IMR-90 (cell line): ENCODE measurements around the gene A1BG. TPM values are rescaled to one million over a fixed set of nuclear protein-coding genes. Genes with fewer than 3 reads are reported as not detected.

Source experiments
- ATAC-seq: fragments of 200-7000 bp; cut with Tn5 transposase; 2 replicates; pipeline ENCODE4 v1.9.1; 2020; ENCODE audit warnings: low read depth, mild to moderate bottlenecking, moderate library complexity
- BruUV-seq: library from RNA; stranded (reverse); fragments of 400-500 nt; replicated peaks from 2 replicates; lab custom pipeline; 2021; lab: Mats Ljungman, UMichigan
- CTCF ChIA-PET: fragments of 300-600 bp; formaldehyde crosslinking; extraction: SDS; loops from one replicate; lab custom pipeline; 2021; ENCODE audit warnings: antibody characterized with exemption; lab: Yijun Ruan, JAX
- POLR2A ChIA-PET: fragments of 300-600 bp; sonication (Branson Sonifier 250); formaldehyde crosslinking; loops from one replicate; lab custom pipeline; 2022; ENCODE audit warnings: antibody characterized with exemption; ENCODE audit not compliant: unreplicated experiment; lab: Charles Lee
- DNase-seq: peaks from one replicate; pipeline ENCODE4 v3.0.0; 2013
- H2AFZ ChIP-seq: replicated peaks from 2 replicates; pipeline ENCODE3; 2013; ENCODE audit warnings: low read length, mild to moderate bottlenecking; ENCODE audit not compliant: poor library complexity
- H2AK5ac ChIP-seq: 2 replicates; pipeline ENCODE4 v1.6.1; 2013; ENCODE audit warnings: low read depth, low read length, inconsistent platforms
- H2AK9ac ChIP-seq: replicated peaks from 2 replicates; pipeline ENCODE3; 2013; ENCODE audit warnings: mild to moderate bottlenecking, low read depth, low read length, moderate library complexity; ENCODE audit not compliant: poor library complexity
- H2BK120ac ChIP-seq: 2 replicates; pipeline ENCODE4 v1.6.1; 2013; ENCODE audit warnings: low read depth, low read length, inconsistent platforms
- H2BK15ac ChIP-seq: 3 replicates; pipeline ENCODE4 v1.6.1; 2013; ENCODE audit warnings: low read depth, low read length, inconsistent platforms
- H2BK20ac ChIP-seq: 2 replicates; pipeline ENCODE4 v1.6.1; 2013; ENCODE audit warnings: low read depth, mild to moderate bottlenecking, inconsistent platforms, low read length, moderate library complexity
- H2BK5ac ChIP-seq: 2 replicates; pipeline ENCODE4 v1.6.1; 2013; ENCODE audit warnings: mild to moderate bottlenecking, low read depth, low read length, inconsistent platforms; ENCODE audit not compliant: poor library complexity, severe bottlenecking
- H3K14ac ChIP-seq: replicated peaks from 2 replicates; pipeline ENCODE4 v1.6.1; 2013; ENCODE audit warnings: low read depth, low read length, inconsistent platforms
- H3K18ac ChIP-seq: 2 replicates; pipeline ENCODE4 v1.6.1; 2013; ENCODE audit warnings: low read depth, low read length, control low read depth
- H3K23ac ChIP-seq: 2 replicates; pipeline ENCODE4 v1.6.1; 2013; ENCODE audit warnings: low read depth, low read length, inconsistent platforms
- H3K27ac ChIP-seq: 2 replicates; pipeline ENCODE4 v1.5.1; 2013; ENCODE audit warnings: mild to moderate bottlenecking, control low read depth, low read length; ENCODE audit not compliant: insufficient read depth
- H3K27me3 ChIP-seq: 2 replicates; pipeline ENCODE4 v1.6.1; 2013; ENCODE audit warnings: low read length; ENCODE audit not compliant: control insufficient read depth, insufficient read depth
- H3K36me3 ChIP-seq: 2 replicates; pipeline ENCODE4 v1.6.1; 2013; ENCODE audit warnings: low read length, mixed read lengths; ENCODE audit not compliant: control insufficient read depth, insufficient read depth
- H3K4ac ChIP-seq: 2 replicates; pipeline ENCODE4 v1.6.1; 2013; ENCODE audit warnings: low read depth, low read length, inconsistent platforms
- H3K4me1 ChIP-seq: 2 replicates; pipeline ENCODE4 v1.6.1; 2013; ENCODE audit warnings: low read length, mixed read lengths; ENCODE audit not compliant: control insufficient read depth, insufficient read depth
- H3K4me2 ChIP-seq: 2 replicates; pipeline ENCODE4 v1.6.1; 2013; ENCODE audit warnings: low read depth, mild to moderate bottlenecking, control low read depth, low read length, moderate library complexity
- H3K4me3 ChIP-seq: 2 replicates; pipeline ENCODE4 v1.5.1; 2013; ENCODE audit warnings: low read depth, mild to moderate bottlenecking, control low read depth, low read length, moderate library complexity; ENCODE audit not compliant: insufficient read depth
- H3K56ac ChIP-seq: 2 replicates; pipeline ENCODE4 v1.6.1; 2013; ENCODE audit warnings: low read length, inconsistent platforms; ENCODE audit not compliant: insufficient read depth; ENCODE audit errors: extremely low read depth
- H3K79me1 ChIP-seq, 2 experiments: 2 replicates each; pipeline ENCODE4 v1.6.1; 2013; ENCODE audit warnings: low read length in 2 of 2, inconsistent platforms in 1 of 2, low read depth in 1 of 2
- H3K9ac ChIP-seq: 2 replicates; pipeline ENCODE4 v1.6.1; 2013; ENCODE audit warnings: low read depth, low read length, control low read depth
- H3K9me1 ChIP-seq: 2 replicates; pipeline ENCODE4 v1.6.1; 2013; ENCODE audit warnings: low read length, inconsistent platforms; ENCODE audit not compliant: insufficient read depth
- H3K9me3 ChIP-seq: 2 replicates; pipeline ENCODE4 v1.6.1; 2013; ENCODE audit warnings: low read length; ENCODE audit not compliant: control insufficient read depth, insufficient read depth
- H4K20me1 ChIP-seq: 2 replicates; pipeline ENCODE4 v1.6.1; 2013; ENCODE audit warnings: low read length, inconsistent platforms; ENCODE audit not compliant: insufficient read depth
- H4K5ac ChIP-seq: 2 replicates; pipeline ENCODE4 v1.6.1; 2013; ENCODE audit warnings: mild to moderate bottlenecking, low read depth, low read length, control low read depth
- H4K8ac ChIP-seq, 2 experiments: 2 replicates each; pipeline ENCODE4 v1.6.1; 2013; ENCODE audit warnings: low read depth in 2 of 2, low read length in 2 of 2, control low read depth in 1 of 2, inconsistent platforms in 1 of 2
- H4K91ac ChIP-seq: 2 replicates; pipeline ENCODE4 v1.6.1; 2013; ENCODE audit warnings: low read depth, low read length, inconsistent platforms; ENCODE audit not compliant: insufficient read depth
- BHLHE40 ChIP-seq: fragments of 150-350 bp; IDR thresholded peaks from 2 replicates; pipeline ENCODE4 v1.6.1; 2016; ENCODE audit warnings: mild to moderate bottlenecking, low read depth, low read length
- CEBPB ChIP-seq: IDR thresholded peaks from 2 replicates; pipeline ENCODE4 v1.6.1; 2012; ENCODE audit warnings: low read depth, low read length, improper control_type of control experiment
- CHD1 ChIP-seq: IDR thresholded peaks from 2 replicates; pipeline ENCODE4 v1.6.1; 2012; ENCODE audit warnings: low read depth, low read length, improper control_type of control experiment
- CTCF ChIP-seq: conservative IDR thresholded peaks from 2 replicates; pipeline ENCODE4 v1.5.1; 2012; ENCODE audit warnings: mild to moderate bottlenecking, low read depth, low read length, improper control_type of control experiment
- FOS ChIP-seq: fragments of 150-350 bp; IDR thresholded peaks from 2 replicates; pipeline ENCODE4 v1.6.1; 2016; ENCODE audit warnings: low read depth, low read length
- MAFK ChIP-seq: IDR thresholded peaks from 2 replicates; pipeline ENCODE4 v1.6.1; 2012; ENCODE audit warnings: low read depth, low read length, improper control_type of control experiment
- MAZ ChIP-seq: IDR thresholded peaks from 2 replicates; pipeline ENCODE4 v1.6.1; 2012; ENCODE audit warnings: low read depth, mild to moderate bottlenecking, low read length, improper control_type of control experiment, moderate library complexity, borderline replicate concordance
- MXI1 ChIP-seq: IDR thresholded peaks from 2 replicates; pipeline ENCODE4 v1.6.1; 2012; ENCODE audit warnings: low read depth, mild to moderate bottlenecking, low read length, moderate library complexity, borderline replicate concordance
- NFE2L2 ChIP-seq: fragments of 150-350 bp; IDR thresholded peaks from 2 replicates; pipeline ENCODE4 v1.6.1; 2016; ENCODE audit warnings: low read depth, mild to moderate bottlenecking, low read length
- POLR2A ChIP-seq: IDR thresholded peaks from 2 replicates; pipeline ENCODE4 v1.6.1; 2012; ENCODE audit warnings: mild to moderate bottlenecking, low read depth, low read length
- RAD21 ChIP-seq: IDR thresholded peaks from 2 replicates; pipeline ENCODE4 v1.6.1; 2012; ENCODE audit warnings: low read length, improper control_type of control experiment
- RCOR1 ChIP-seq: IDR thresholded peaks from 2 replicates; pipeline ENCODE4 v1.6.1; 2012; ENCODE audit warnings: mild to moderate bottlenecking, low read length, improper control_type of control experiment; ENCODE audit not compliant: insufficient replicate concordance
- RFX5 ChIP-seq: IDR thresholded peaks from 2 replicates; pipeline ENCODE4 v1.8.0; 2012; ENCODE audit warnings: low read depth, mild to moderate bottlenecking, low read length, moderate library complexity
- SMC3 ChIP-seq: fragments of 150-350 bp; IDR thresholded peaks from 2 replicates; pipeline ENCODE4 v1.6.1; 2016; ENCODE audit warnings: low read depth, mild to moderate bottlenecking, antibody characterized with exemption, low read length, moderate library complexity
- WGBS, 2 experiments: methylation state at CpG; one replicate each; pipeline versions ENCODE4 v1.1.5 to v1.1.7; 2013; ENCODE audit warnings: missing lambda C conversion rate in 2 of 2; ENCODE audit not compliant: insufficient read length in 1 of 2; ENCODE audit errors: extremely low coverage in 2 of 2; 5-methylcytosine and 5-hydroxymethylcytosine counted together
- dilution Hi-C: fragments of 300-500 bp; cut with HindIII; formaldehyde crosslinking; loops from one replicate; pipeline ENCODE4 v1.14.3; 2018; ENCODE audit warnings: low sequenced_read_pairs; ENCODE audit not compliant: unreplicated experiment
- in situ Hi-C: fragments of 300-500 bp; cut with MboI; formaldehyde crosslinking; loops from 3 replicates; pipeline ENCODE4 v1.14.3; 2019; ENCODE audit warnings: low sequenced_read_pairs, inconsistent platforms, mixed read lengths
- intact Hi-C: fragments of 100-400 bp; cut with micrococcal nuclease; formaldehyde crosslinking; loops from 2 replicates; pipeline ENCODE4 v1.10.0; 2022
- polyA plus RNA-seq, 3 experiments: library from polyadenylated mRNA; depleted of rRNA; stranded (reverse); fragments of >200 nt; gene quantifications; 2 replicates each; pipeline ENCODE4 v1.2.3, GENCODE V29; 2012; ENCODE audit warnings: low replicate concordance in 1 of 3
- total RNA-seq: library from RNA; depleted of rRNA; stranded (reverse); fragments of >200 nt; gene quantifications from 2 replicates; pipeline ENCODE4 v1.2.3, GENCODE V29; 2012
- TF ChIP-seq, protein P1 (sequence below): fragments of 150-350 bp; IDR thresholded peaks from 2 replicates; pipeline ENCODE4 v1.6.1; 2017; ENCODE audit warnings: mild to moderate bottlenecking, antibody characterized with exemption, low read length, low read depth
- TF ChIP-seq, protein P2 (sequence below): fragments of 150-350 bp; IDR thresholded peaks from 2 replicates; pipeline ENCODE4 v1.6.1; 2016; ENCODE audit warnings: low read depth, mild to moderate bottlenecking, low read length, moderate library complexity, borderline replicate concordance

The A1BG gene
- total and polyA plus RNA-seq, 2 of the 4 experiments (the other 2 are of a cell fraction) = 4.5 to 54.5 TPM

DNA sequence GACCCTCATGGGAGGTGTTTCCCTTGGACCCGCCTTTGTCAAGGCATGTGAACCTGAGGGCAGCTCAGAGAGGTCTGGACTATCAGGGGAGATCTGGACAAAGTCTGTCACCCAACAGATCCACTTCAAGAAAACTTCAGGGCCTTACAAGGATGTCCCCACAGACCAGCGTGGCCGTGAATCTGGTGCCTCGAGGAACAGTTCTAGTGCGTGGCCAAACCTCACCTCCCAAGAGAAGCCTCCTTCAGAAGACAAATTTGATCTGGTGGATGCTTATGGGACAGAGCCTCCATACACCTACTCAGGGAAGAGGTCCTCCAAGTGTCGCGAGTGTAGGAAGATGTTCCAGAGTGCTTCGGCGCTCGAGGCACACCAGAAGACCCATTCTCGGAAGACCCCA, 15.0 kb downstream of the A1BG start:
- Histone ChIP-seq H3K18ac (no peak overlapping the region), H3K14ac (no peak overlapping the region), H3K4me2 (no peak overlapping the region), H2BK20ac (no peak overlapping the region), H3K79me1 (peaks cover 25 to 51% of the 10 kb centered on the region in 2 experiments), H2BK120ac (no peak overlapping the region), H3K27ac (no peak overlapping the region), H2AK5ac (no peak overlapping the region), H3K4me3 (no peak overlapping the region), H3K36me3 (peaks cover 47% of the 10 kb centered on the region), H2BK5ac (no peak overlapping the region), H3K9me1 (peaks cover 10% of the 10 kb centered on the region; the same call in 1 of the 2 replicates), H2AFZ (no peak overlapping the region), H2AK9ac (no peak overlapping the region), H3K4me1 (no peaks in the 10 kb centered on the region), H4K20me1 (peaks cover 12% of the 10 kb centered on the region; the same call in 1 of the 2 replicates), H3K23ac (no peak overlapping the region), H2BK15ac (no peak overlapping the region), H3K27me3 (no peaks in the 10 kb centered on the region), H4K8ac (no peak overlapping the region), H3K56ac (no peak overlapping the region), H4K5ac (no peak overlapping the region), H3K9ac (no peak overlapping the region), H3K9me3 (peaks cover 15% of the 10 kb centered on the region), H4K91ac (no peak overlapping the region), H3K4ac (no peak overlapping the region)
- TF ChIP-seq, protein P1, sequence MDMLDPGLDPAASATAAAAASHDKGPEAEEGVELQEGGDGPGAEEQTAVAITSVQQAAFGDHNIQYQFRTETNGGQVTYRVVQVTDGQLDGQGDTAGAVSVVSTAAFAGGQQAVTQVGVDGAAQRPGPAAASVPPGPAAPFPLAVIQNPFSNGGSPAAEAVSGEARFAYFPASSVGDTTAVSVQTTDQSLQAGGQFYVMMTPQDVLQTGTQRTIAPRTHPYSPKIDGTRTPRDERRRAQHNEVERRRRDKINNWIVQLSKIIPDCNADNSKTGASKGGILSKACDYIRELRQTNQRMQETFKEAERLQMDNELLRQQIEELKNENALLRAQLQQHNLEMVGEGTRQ = no peak
- TF ChIP-seq, protein P2, sequence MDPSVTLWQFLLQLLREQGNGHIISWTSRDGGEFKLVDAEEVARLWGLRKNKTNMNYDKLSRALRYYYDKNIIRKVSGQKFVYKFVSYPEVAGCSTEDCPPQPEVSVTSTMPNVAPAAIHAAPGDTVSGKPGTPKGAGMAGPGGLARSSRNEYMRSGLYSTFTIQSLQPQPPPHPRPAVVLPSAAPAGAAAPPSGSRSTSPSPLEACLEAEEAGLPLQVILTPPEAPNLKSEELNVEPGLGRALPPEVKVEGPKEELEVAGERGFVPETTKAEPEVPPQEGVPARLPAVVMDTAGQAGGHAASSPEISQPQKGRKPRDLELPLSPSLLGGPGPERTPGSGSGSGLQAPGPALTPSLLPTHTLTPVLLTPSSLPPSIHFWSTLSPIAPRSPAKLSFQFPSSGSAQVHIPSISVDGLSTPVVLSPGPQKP = no peak
- TF ChIP-seq FOS (no peak), CHD1 (no peak), CEBPB (no peak), CTCF (no peak), RFX5 (no peak), RCOR1 (no peak), SMC3 (no peak), BHLHE40 (no peak), MXI1 (no peak), MAFK (no peak), MAZ (no peak), RAD21 (no peak), NFE2L2 (no peak), POLR2A (no peak)
- dilution Hi-C loops = no loop called here
- no peak for DNase-seq
- POLR2A ChIA-PET = no interaction called here
- BruUV-seq = no TSS peak
- CTCF ChIA-PET = no interaction called here
- WGBS, 2 experiments = no CpG with 5 or more reads among the region's 11 CpGs
- no peak for ATAC-seq
- intact Hi-C loops = no loop called here
- in situ Hi-C loops = no loop called here
